Uterus (tissue), 4 donors: ENCODE results near the gene LRP10. TPM values are rescaled to one million over a fixed set of nuclear protein-coding genes. Genes with fewer than 3 reads are reported as not detected.

Experiments
- DNase-seq, 2 donors: peaks; one replicate each; pipeline ENCODE4 v3.0.0-alpha.2; 2019 to 2020
- H3K27ac ChIP-seq, 2 donors: fragments of 200-600 bp; sonication (generic); 1 replicate in 1 of 2; 2 replicates in 1 of 2; pipeline ENCODE4 v1.5.1; 2016 to 2018
- H3K27me3 ChIP-seq, 2 donors: fragments of 200-600 bp; sonication (generic); one replicate each; pipeline ENCODE4 v1.5.1; 2018 to 2019; ENCODE audit warnings: control low read depth in 1 of 2
- H3K36me3 ChIP-seq, 2 donors: fragments of 200-600 bp; sonication (generic); one replicate each; pipeline ENCODE4 v1.5.1; 2019; ENCODE audit warnings: control low read depth in 1 of 2
- H3K4me1 ChIP-seq, 2 donors: fragments of 200-600 bp; sonication (generic); one replicate each; pipeline ENCODE4 v1.5.1; 2018 to 2019; ENCODE audit warnings: control low read depth in 1 of 2
- H3K4me3 ChIP-seq, 2 donors: fragments of 200-600 bp; sonication (generic); 1 replicate in 1 of 2; 2 replicates in 1 of 2; pipeline ENCODE4 v1.5.1; 2018 to 2019; ENCODE audit warnings: mild to moderate bottlenecking in 1 of 2
- H3K9me3 ChIP-seq, 2 donors: fragments of 200-600 bp; sonication (generic); one replicate each; pipeline ENCODE4 v1.5.1; 2019; ENCODE audit warnings: control low read depth in 1 of 2
- CTCF ChIP-seq, 4 experiments: fragments of 200-600 bp in 2 of 4; fragments of 450-650 bp in 2 of 4; sonication (generic) in 2 of 4; IDR thresholded peaks; one replicate each; pipeline ENCODE4 v1.5.1; 2016 to 2019; ENCODE audit warnings: antibody characterized with exemption in 4 of 4, mild to moderate bottlenecking in 2 of 4, moderate library complexity in 1 of 4
- POLR2A ChIP-seq, 2 donors: fragments of 450-650 bp; IDR thresholded peaks; one replicate each; pipeline ENCODE4 v1.6.1; 2016; ENCODE audit warnings: antibody characterized with exemption in 2 of 2, mild to moderate bottlenecking in 1 of 2, moderate library complexity in 1 of 2
- intact Hi-C: fragments of 100-400 bp; cut with DNase I; formaldehyde crosslinking; loops from one replicate; pipeline ENCODE4 v1.15.1; 2023; ENCODE audit warnings: low total_unique reads
- total RNA-seq, 4 donors: library from RNA; depleted of rRNA in 3 of 4; stranded (reverse); fragments of >200 nt in 3 of 4; gene quantifications; one replicate each; pipeline versions ENCODE4 v1.1.0 to v1.2.4, GENCODE V29; 2014 to 2023
- donor health status: DM: yes; HTN: yes; CAD: no.

Gene LRP10
- total RNA-seq, 4 donors from 2014 or later: 27.4 to 140 (median 37.5) TPM

GRCh38 chr14:22844221-22845102 lies 27.1 kb upstream of the LRP10 start:
- H3K27me3 ChIP-seq: no peaks in the 10 kb centered on the region
- H3K4me1 ChIP-seq: peaks cover 23 to 55% of the 10 kb centered on the region in 2 donors
- H3K9me3 ChIP-seq: no peaks in the 10 kb centered on the region
- H3K4me3 ChIP-seq: no peak overlapping the region
- TF ChIP-seq CTCF (IDR thresholded peaks at IDR 0.05) (no peak), POLR2A (IDR thresholded peaks at IDR 0.05) (no peak)
- DNase-seq: no peak
- peak overlapping the region; percentile 96 to 100 for H3K27ac ChIP-seq
- no peaks in the 10 kb centered on the region for H3K36me3 ChIP-seq
- intact Hi-C loops: no loop called here

GRCh38 chr14:22845103-22845394 lies 26.5 kb upstream of the LRP10 start:
- Histone ChIP-seq H3K4me1 (peaks cover 23 to 58% of the 10 kb centered on the region in 2 donors), H3K27me3 (no peaks in the 10 kb centered on the region), H3K36me3 (no peaks in the 10 kb centered on the region), H3K9me3 (no peaks in the 10 kb centered on the region), H3K4me3 (no peak overlapping the region), H3K27ac (peak overlapping the region; percentile 96 to 100)
- intact Hi-C loops: no loop called here
- TF ChIP-seq POLR2A (IDR thresholded peaks at IDR 0.05): no peak
- TF ChIP-seq CTCF (IDR thresholded peaks at IDR 0.05): no peak
- no peak for DNase-seq

- peak overlapping the region; percentile 96 to 100 for H3K27ac ChIP-seq
- peaks cover 28 to 68% of the 10 kb centered on the region in 2 donors for H3K4me1 ChIP-seq
- no peak for TF ChIP-seq POLR2A (IDR thresholded peaks at IDR 0.05)
- no peak for TF ChIP-seq CTCF (IDR thresholded peaks at IDR 0.05)
- no peak for DNase-seq
- intact Hi-C loops: no loop called here
- H3K36me3 ChIP-seq: no peaks in the 10 kb centered on the region
- no peaks in the 10 kb centered on the region for H3K9me3 ChIP-seq
- no peaks in the 10 kb centered on the region for H3K27me3 ChIP-seq
- H3K4me3 ChIP-seq: no peak overlapping the region
Measured at GRCh38 chr14:22845821-22846625, 25.5 kb upstream of the LRP10 start.

- Histone ChIP-seq H3K4me3 (no peak overlapping the region), H3K27ac (peak overlapping the region; percentile 96 to 100), H3K36me3 (no peaks in the 10 kb centered on the region), H3K27me3 (no peaks in the 10 kb centered on the region), H3K4me1 (peaks cover 36 to 70% of the 10 kb centered on the region in 2 donors), H3K9me3 (no peaks in the 10 kb centered on the region)
- TF ChIP-seq POLR2A (IDR thresholded peaks at IDR 0.05) (no peak), CTCF (IDR thresholded peaks at IDR 0.05) (no peak)
- DNase-seq: no peak
- intact Hi-C loops: no loop called here
Measured at GRCh38 chr14:22846811-22847307, 24.7 kb upstream of the LRP10 start.
